H1 (cell line): Measurements from ENCODE around the gene DPYD. TPM values are rescaled to one million over a fixed set of nuclear protein-coding genes. Genes with fewer than 3 reads are reported as not detected.

ENCODE experiments used
- CTCF ChIA-PET: fragments of 300-600 bp; sonication (Branson Sonifier 250); formaldehyde crosslinking; loops from one replicate; lab custom pipeline; 2021; ENCODE audit not compliant: partially characterized antibody; lab: Charles Lee
- POLR2A ChIA-PET: fragments of 300-600 bp; sonication (Branson Sonifier 250); formaldehyde crosslinking; loops from one replicate; lab custom pipeline; 2021; ENCODE audit warnings: inconsistent platforms; ENCODE audit not compliant: partially characterized antibody; lab: Charles Lee
- DNase-seq, 2 experiments: peaks; one replicate each; pipeline versions ENCODE4 v3.0.0 to v3.0.0-alpha.2; 2010 to 2022; ENCODE audit warnings: low spot score in 2 of 2, low read depth in 1 of 2, mixed read lengths in 1 of 2
- FAIRE-seq: peaks from 2 replicates; lab custom pipeline; 2011; peaks lifted over from hg19 to GRCh38; lab: Jason Lieb, UNC
- H2AFZ ChIP-seq: 2 replicates; pipeline ENCODE4 v1.8.1; 2012; ENCODE audit warnings: low read length, inconsistent platforms
- H2AK5ac ChIP-seq: 2 replicates; pipeline ENCODE4 v1.6.1; 2013; ENCODE audit warnings: low read depth, low read length
- H2BK120ac ChIP-seq: replicated peaks from 2 replicates; pipeline ENCODE3; 2013; ENCODE audit warnings: low read depth, low read length, inconsistent platforms
- H2BK12ac ChIP-seq: 2 replicates; pipeline ENCODE4 v1.6.1; 2013; ENCODE audit warnings: low read depth, low read length
- H2BK15ac ChIP-seq: 2 replicates; pipeline ENCODE4 v1.6.1; 2013; ENCODE audit warnings: low read length
- H2BK20ac ChIP-seq: 2 replicates; pipeline ENCODE4 v1.6.1; 2013; ENCODE audit warnings: low read length
- H2BK5ac ChIP-seq: 2 replicates; pipeline ENCODE4 v1.6.1; 2013; ENCODE audit warnings: low read depth, low read length
- H3K14ac ChIP-seq: 2 replicates; pipeline ENCODE4 v1.6.1; 2013; ENCODE audit warnings: inconsistent platforms; ENCODE audit not compliant: insufficient read length
- H3K18ac ChIP-seq: 2 replicates; pipeline ENCODE4 v1.6.1; 2013; ENCODE audit warnings: low read length; ENCODE audit errors: extremely low read depth
- H3K23ac ChIP-seq: 2 replicates; pipeline ENCODE4 v1.6.1; 2013; ENCODE audit warnings: inconsistent platforms; ENCODE audit not compliant: insufficient read length
- H3K23me2 ChIP-seq: 2 replicates; pipeline ENCODE4 v1.6.1; 2013; ENCODE audit warnings: low read depth, low read length
- H3K27ac ChIP-seq: 2 replicates; pipeline ENCODE4 v1.6.1; 2011; ENCODE audit warnings: low read depth, low read length, inconsistent platforms
- H3K27me3 ChIP-seq, 4 experiments: replicated peaks in 1 of 4; 1 replicate in 1 of 4; 2 replicates in 3 of 4; pipeline versions ENCODE4 v1.6.1 to v1.8.1; 2011 to 2013; ENCODE audit warnings: low read length in 3 of 4, mild to moderate bottlenecking in 3 of 4, inconsistent platforms in 2 of 4, mixed read lengths in 2 of 4, moderate library complexity in 1 of 4; ENCODE audit not compliant: control insufficient read depth in 3 of 4, insufficient read depth in 3 of 4; ENCODE audit errors: extremely low read depth in 1 of 4
- H3K36me3 ChIP-seq, 4 experiments: 2 replicates each; pipeline versions ENCODE4 v1.6.1 to v1.8.1; 2011 to 2013; ENCODE audit warnings: mild to moderate bottlenecking in 4 of 4, low read length in 3 of 4, moderate library complexity in 2 of 4, control low read depth in 1 of 4, inconsistent platforms in 1 of 4; ENCODE audit not compliant: insufficient read depth in 4 of 4, control insufficient read depth in 2 of 4
- H3K4ac ChIP-seq: replicated peaks from 2 replicates; pipeline ENCODE3; 2013; ENCODE audit warnings: low read length, low read depth, mixed read lengths, inconsistent platforms; ENCODE audit not compliant: insufficient read length
- H3K4me1 ChIP-seq, 4 experiments: replicated peaks in 1 of 4; 1 replicate in 1 of 4; 2 replicates in 3 of 4; pipeline versions ENCODE4 v1.6.1 to v1.8.1; 2011 to 2013; ENCODE audit warnings: low read length in 3 of 4, inconsistent platforms in 2 of 4, mixed read lengths in 1 of 4; ENCODE audit not compliant: insufficient read depth in 4 of 4, control insufficient read depth in 3 of 4
- H3K4me2 ChIP-seq, 2 experiments: 2 replicates each; pipeline versions ENCODE4 v1.6.1 to v1.8.1; 2011 to 2013; ENCODE audit warnings: low read depth in 2 of 2, low read length in 2 of 2, control low read depth in 1 of 2, inconsistent platforms in 1 of 2, mild to moderate bottlenecking in 1 of 2; ENCODE audit not compliant: insufficient read depth in 1 of 2
- H3K4me3 ChIP-seq, 4 experiments: fragments of 200-600, 300-600 bp in 1 of 4; sonication (generic), shearing (Covaris generic), sonication (Bioruptor Twin) in 1 of 4; 2 replicates each; pipeline versions ENCODE4 v1.5.1 to v1.8.1; 2011 to 2016; ENCODE audit warnings: low read length in 4 of 4, low read depth in 3 of 4, control low read depth in 2 of 4, inconsistent platforms in 2 of 4, mild to moderate bottlenecking in 2 of 4, mixed read lengths in 1 of 4, moderate library complexity in 1 of 4; ENCODE audit not compliant: insufficient read depth in 2 of 4; ENCODE audit errors: extremely low read depth in 1 of 4
- H3K56ac ChIP-seq: replicated peaks from 2 replicates; pipeline ENCODE3; 2013; ENCODE audit warnings: low read depth, mild to moderate bottlenecking, mixed read lengths, low read length, inconsistent platforms; ENCODE audit not compliant: insufficient read length
- H3K79me1 ChIP-seq: 2 replicates; pipeline ENCODE4 v1.6.1; 2013; ENCODE audit warnings: low read depth, low read length, control low read depth
- H3K79me2 ChIP-seq, 2 experiments: 2 replicates each; pipeline versions ENCODE4 v1.6.1 to v1.8.1; 2012 to 2013; ENCODE audit warnings: low read length in 2 of 2, mild to moderate bottlenecking in 2 of 2, inconsistent platforms in 1 of 2; ENCODE audit not compliant: insufficient read depth in 2 of 2, control insufficient read depth in 1 of 2
- H3K9ac ChIP-seq, 4 experiments: replicated peaks in 1 of 4; 1 replicate in 1 of 4; 2 replicates in 3 of 4; pipeline versions ENCODE4 v1.6.1 to v1.8.1; 2011 to 2013; ENCODE audit warnings: low read depth in 3 of 4, low read length in 3 of 4, control low read depth in 2 of 4, mild to moderate bottlenecking in 2 of 4, moderate library complexity in 2 of 4, inconsistent platforms in 1 of 4; ENCODE audit errors: extremely low read depth in 1 of 4
- H3K9me3 ChIP-seq, 2 experiments: 2 replicates each; pipeline versions ENCODE4 v1.6.1 to v1.8.1; 2012 to 2013; ENCODE audit warnings: mild to moderate bottlenecking in 2 of 2, moderate library complexity in 2 of 2, control low read depth in 1 of 2, inconsistent platforms in 1 of 2, low read depth in 1 of 2, low read length in 1 of 2, mixed read lengths in 1 of 2; ENCODE audit not compliant: insufficient read depth in 2 of 2
- H4K20me1 ChIP-seq, 2 experiments: replicated peaks in 1 of 2; 2 replicates each; pipeline versions ENCODE3 to v1.8.1; 2011 to 2013; ENCODE audit warnings: inconsistent platforms in 2 of 2, low read length in 2 of 2, mild to moderate bottlenecking in 1 of 2; ENCODE audit not compliant: insufficient read depth in 2 of 2, control insufficient read depth in 1 of 2
- H4K5ac ChIP-seq: 2 replicates; pipeline ENCODE4 v1.6.1; 2013; ENCODE audit warnings: low read length, low read depth, mixed read lengths, inconsistent platforms; ENCODE audit not compliant: insufficient read length
- H4K8ac ChIP-seq: 2 replicates; pipeline ENCODE4 v1.8.0; 2013; ENCODE audit warnings: mild to moderate bottlenecking, moderate library complexity, low read length, inconsistent platforms; ENCODE audit not compliant: insufficient read depth; ENCODE audit errors: extremely low read depth
- H4K91ac ChIP-seq: replicated peaks from 2 replicates; pipeline ENCODE3; 2013; ENCODE audit warnings: low read length, mixed read lengths, inconsistent platforms; ENCODE audit not compliant: insufficient read length
- BCL11A ChIP-seq, 2 experiments: IDR thresholded peaks; one replicate each; pipeline ENCODE4 v1.6.1; 2011; ENCODE audit warnings: low read depth in 2 of 2, low read length in 2 of 2, mild to moderate bottlenecking in 2 of 2
- EGR1 ChIP-seq: IDR thresholded peaks from 2 replicates; pipeline ENCODE4 v1.6.1; 2011; ENCODE audit warnings: low read depth, low read length, borderline replicate concordance
- FOSL1 ChIP-seq: IDR thresholded peaks from 2 replicates; pipeline ENCODE4 v1.6.1; 2011; ENCODE audit warnings: mild to moderate bottlenecking, low read depth, low read length, moderate library complexity; ENCODE audit not compliant: insufficient read depth
- RBBP5 ChIP-seq: IDR thresholded peaks from 2 replicates; pipeline ENCODE4 v1.7.1; 2012; ENCODE audit warnings: low read depth, mild to moderate bottlenecking, inconsistent platforms, low read length, moderate library complexity, borderline replicate concordance
- RFX5 ChIP-seq: IDR thresholded peaks from 2 replicates; pipeline ENCODE4 v1.6.1; 2011; ENCODE audit warnings: low read depth, low read length, improper control_type of control experiment, borderline replicate concordance
- SIN3A ChIP-seq, 2 experiments: IDR thresholded peaks in 1 of 2; conservative IDR thresholded peaks in 1 of 2; 2 replicates each; pipeline ENCODE4 v1.6.1; 2011 to 2012; ENCODE audit warnings: low read length in 2 of 2, improper control_type of control experiment in 1 of 2, low read depth in 1 of 2, mild to moderate bottlenecking in 1 of 2
- SP1 ChIP-seq: IDR thresholded peaks from 2 replicates; pipeline ENCODE4 v1.6.1; 2011; ENCODE audit warnings: low read depth, low read length
- WGBS, 2 experiments: shearing (Covaris generic) in 1 of 2; methylation state at CpG; one replicate each; pipeline versions ENCODE4 v1.1.6 to v1.1.7; 2013 to 2015; ENCODE audit warnings: low lambda C conversion rate in 2 of 2, mixed read lengths in 2 of 2, inconsistent platforms in 1 of 2, low coverage in 1 of 2, missing lambda C conversion rate in 1 of 2; ENCODE audit not compliant: insufficient replicate concordance in 2 of 2, insufficient coverage in 1 of 2, insufficient read length in 1 of 2; ENCODE audit errors: extremely low coverage in 1 of 2, missing lambda C conversion rate in 1 of 2; 5-methylcytosine and 5-hydroxymethylcytosine counted together
- polyA plus RNA-seq, 7 experiments: library from polyadenylated mRNA; depleted of rRNA in 3 of 7; stranded (reverse) in 5 of 7; unstranded in 2 of 7; fragments of >200 nt in 5 of 7; fragments of 200-250 nt in 2 of 7; gene quantifications; 1 replicate in 5 of 7; 2 replicates in 1 of 7; 4 replicates in 1 of 7; pipeline versions ENCODE4 v1.2.1 to v1.2.3, GENCODE V29; 2011 to 2013; ENCODE audit warnings: missing spikeins in 2 of 7, mixed read lengths in 2 of 7
- total RNA-seq: library from RNA; stranded (reverse); fragmentation: NEBNext Ultra II Directional; extraction: Animal tissue kit (Norgen Biotek cat#: 25700); gene quantifications from 2 replicates; pipeline ENCODE4 v1.2.1, GENCODE V29; 2021
- TF ChIP-seq, protein P1 (sequence below): IDR thresholded peaks from 2 replicates; pipeline ENCODE4 v1.6.1; 2011; ENCODE audit warnings: low read depth, mild to moderate bottlenecking, low read length; ENCODE audit not compliant: insufficient read depth

The DPYD gene
- total and polyA plus RNA-seq, 2 of the 8 experiments (the other 6 are each of a cell fraction or from before 2014, with no cell fraction given) = 0.29 to 0.73 TPM

DNA sequence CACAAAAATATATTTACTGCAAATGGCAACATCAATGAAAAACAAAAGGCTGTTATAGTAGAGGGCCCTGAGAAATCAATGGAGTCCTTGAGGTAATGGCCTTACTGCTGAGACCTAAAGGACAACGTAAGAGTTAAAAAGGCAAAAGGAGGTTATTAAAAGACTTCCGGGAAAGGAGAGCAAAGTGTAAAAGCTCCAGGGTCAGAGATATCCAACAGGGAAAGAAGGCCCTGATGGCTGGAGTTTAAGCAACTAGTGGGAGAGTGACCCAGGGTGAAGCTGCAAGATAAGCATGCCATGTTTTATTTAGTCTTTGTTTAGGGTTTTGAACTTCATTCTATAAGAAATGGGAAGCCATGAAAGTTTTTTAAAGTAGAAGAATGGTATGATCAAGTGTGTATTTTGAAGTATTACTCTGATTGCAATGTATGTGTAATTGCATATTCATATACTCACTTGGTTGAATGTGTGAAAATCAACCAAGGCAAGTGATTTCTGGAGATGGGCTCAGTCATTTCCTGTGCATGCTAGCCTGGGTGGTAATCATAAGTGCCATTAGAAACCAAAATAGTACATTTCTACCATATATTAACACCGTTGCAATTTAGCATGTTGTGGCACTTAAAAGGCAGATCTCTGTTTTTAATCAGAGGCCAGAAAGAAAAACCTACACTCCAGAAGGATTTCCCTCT is 5.3 kb upstream of the DPYD start:
- no peak overlapping the region for H4K5ac ChIP-seq
- DNase-seq = no peak
- no peaks in the 10 kb centered on the region for H3K79me2 ChIP-seq
- H3K9me3 ChIP-seq = no peaks in the 10 kb centered on the region
- H2AK5ac ChIP-seq = no peak overlapping the region
- POLR2A ChIA-PET = no interaction called here
- no peak overlapping the region for H3K18ac ChIP-seq
- no peak overlapping the region for H2BK5ac ChIP-seq
- no peak overlapping the region for H3K23ac ChIP-seq
- no peak overlapping the region for H4K91ac ChIP-seq
- H3K56ac ChIP-seq = no peak overlapping the region
- H3K23me2 ChIP-seq = peaks cover 3% of the 10 kb centered on the region; the same call in 1 of the 2 replicates
- no peak overlapping the region for H2BK120ac ChIP-seq
- no peak overlapping the region for H2BK20ac ChIP-seq
- H2BK15ac ChIP-seq = no peak overlapping the region
- no peak for FAIRE-seq
- no peak overlapping the region for H4K8ac ChIP-seq
- no peak overlapping the region for H3K4me3 ChIP-seq
- H2AFZ ChIP-seq = no peak overlapping the region; the same call in 1 of the 2 replicates
- CTCF ChIA-PET = no interaction called here
- no peaks in the 10 kb centered on the region for H3K4me1 ChIP-seq
- no peaks in the 10 kb centered on the region for H3K27me3 ChIP-seq
- H4K20me1 ChIP-seq = no peaks in the 10 kb centered on the region
- H3K27ac ChIP-seq = no peak overlapping the region
- no peak overlapping the region for H3K9ac ChIP-seq
- H3K4me2 ChIP-seq = no peak overlapping the region
- no peaks in the 10 kb centered on the region for H3K36me3 ChIP-seq
- TF ChIP-seq BCL11A (IDR thresholded peaks at IDR 0.05; ENCODE audit: low read depth in 2 of 2, low read length in 2 of 2) (no peak), SP1 (no peak), FOSL1 (no peak), RBBP5 (no peak), EGR1 (no peak), RFX5 (no peak), SIN3A (conservative IDR thresholded peaks at IDR 0.05 in 1 of 2, IDR thresholded peaks at IDR 0.05 in 1 of 2; ENCODE audit: low read depth in 1 of 2, low read length in 2 of 2) (no peak)
- TF ChIP-seq, protein P1, sequence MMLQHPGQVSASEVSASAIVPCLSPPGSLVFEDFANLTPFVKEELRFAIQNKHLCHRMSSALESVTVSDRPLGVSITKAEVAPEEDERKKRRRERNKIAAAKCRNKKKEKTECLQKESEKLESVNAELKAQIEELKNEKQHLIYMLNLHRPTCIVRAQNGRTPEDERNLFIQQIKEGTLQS = no peak
- H2BK12ac ChIP-seq = no peak overlapping the region
- WGBS, 2 experiments = 82% methylated on average over 3 of the region's 3 CpGs; no CpG with 5 or more reads in 1 of the 2 experiments
- H3K79me1 ChIP-seq = no peaks in the 10 kb centered on the region
- H3K14ac ChIP-seq = no peak overlapping the region
- H3K4ac ChIP-seq = no peak overlapping the region
